Body of pancreas (tissue), 4 donors: Measurements from ENCODE around the gene MYCBPAP. TPM values are rescaled to one million over a fixed set of nuclear protein-coding genes. Genes with fewer than 3 reads are reported as not detected.

ENCODE experiments used
- ATAC-seq: fragments of 150-250 bp; one replicate; pipeline ENCODE4 v1.9.1; 2016
- DNase-seq, 4 donors: peaks; one replicate each; pipeline ENCODE4 v3.0.0-alpha.2; 2019
- H3K27ac ChIP-seq, 4 donors: fragments of 200-600 bp; sonication (generic); 1 replicate in 3 of 4; 2 replicates in 1 of 4; pipeline versions ENCODE4 v1.5.1 to v1.6.1; 2016 to 2019; ENCODE audit warnings: mild to moderate bottlenecking in 1 of 4, mixed read lengths in 1 of 4, moderate library complexity in 1 of 4
- H3K27me3 ChIP-seq, 2 donors: fragments of 200-600 bp; sonication (generic); one replicate each; pipeline ENCODE4 v1.6.0; 2016; ENCODE audit warnings: mild to moderate bottlenecking in 1 of 2
- H3K36me3 ChIP-seq, 2 donors: fragments of 200-600 bp; sonication (generic); replicated peaks in 1 of 2; 2 replicates each; pipeline ENCODE4 v1.5.1; 2016; ENCODE audit warnings: low read depth in 2 of 2; ENCODE audit not compliant: insufficient read depth in 1 of 2
- H3K4me1 ChIP-seq: fragments of 200-600 bp; sonication (generic); one replicate; pipeline ENCODE4 v1.6.0; 2016
- H3K4me3 ChIP-seq, 2 donors: fragments of 200-600 bp; sonication (generic); 1 replicate in 1 of 2; 2 replicates in 1 of 2; pipeline ENCODE4 v1.5.1; 2016 to 2019
- H3K9me3 ChIP-seq, 3 donors: fragments of 200-600 bp; sonication (generic); 1 replicate in 2 of 3; 2 replicates in 1 of 3; pipeline ENCODE4 v1.5.1; 2016
- POLR2A ChIP-seq, 3 donors: fragments of 450-650 bp; IDR thresholded peaks; one replicate each; pipeline ENCODE4 v1.6.1; 2016; ENCODE audit warnings: antibody characterized with exemption in 3 of 3, mild to moderate bottlenecking in 2 of 3
- WGBS, 2 donors: methylation state at CpG; one replicate each; pipeline ENCODE4 v1.1.5; 2017; 5-methylcytosine and 5-hydroxymethylcytosine counted together
- intact Hi-C: fragments of 100-400 bp; cut with DNase I; formaldehyde crosslinking; loops from one replicate; pipeline ENCODE4 v1.15.1; 2023
- total RNA-seq, 2 donors: library from RNA; depleted of rRNA; stranded (reverse); fragments of >200 nt; gene quantifications; one replicate each; pipeline ENCODE4 v1.1.0, GENCODE V29; 2016
- TF ChIP-seq, protein P1 (sequence below), 7 experiments: fragments of 450-650 bp in 4 of 7; fragments of 200-600 bp in 3 of 7; sonication (generic) in 3 of 7; IDR thresholded peaks; one replicate each; pipeline ENCODE4 v1.5.1; 2016 to 2019; ENCODE audit warnings: antibody characterized with exemption in 7 of 7

Gene MYCBPAP
- total RNA-seq, 2 donors from 2014 or later: 0.33 TPM; not detected in 1

DNA sequence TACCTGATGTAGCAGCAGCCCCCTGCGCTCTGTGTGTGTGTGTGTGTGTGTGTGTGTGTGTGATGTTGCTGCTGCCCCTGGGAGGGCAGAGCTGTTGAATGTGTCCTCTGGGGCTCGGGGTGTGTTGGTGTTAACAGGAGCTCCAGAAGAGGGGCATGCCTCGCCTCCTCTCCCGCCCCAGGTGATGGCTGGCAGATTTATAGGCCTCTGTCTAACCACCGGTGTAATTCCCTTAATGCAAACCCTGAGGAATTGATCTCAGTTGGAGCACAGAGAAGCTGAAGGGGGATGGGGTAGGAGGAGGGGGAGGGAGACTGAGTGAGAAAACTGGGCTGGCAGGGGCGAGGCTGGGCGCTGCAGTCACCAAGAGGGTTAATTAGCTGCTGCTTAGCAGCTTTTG, 62.3 kb downstream of the MYCBPAP start:
- Histone ChIP-seq H3K4me3 (no peak overlapping the region), H3K4me1 (no peaks in the 10 kb centered on the region), H3K36me3 (no peaks in the 10 kb centered on the region), H3K27ac (no peak overlapping the region), H3K27me3 (no peaks in the 10 kb centered on the region), H3K9me3 (no peaks in the 10 kb centered on the region)
- no peak for TF ChIP-seq POLR2A (IDR thresholded peaks at IDR 0.05)
- TF ChIP-seq, protein P1, sequence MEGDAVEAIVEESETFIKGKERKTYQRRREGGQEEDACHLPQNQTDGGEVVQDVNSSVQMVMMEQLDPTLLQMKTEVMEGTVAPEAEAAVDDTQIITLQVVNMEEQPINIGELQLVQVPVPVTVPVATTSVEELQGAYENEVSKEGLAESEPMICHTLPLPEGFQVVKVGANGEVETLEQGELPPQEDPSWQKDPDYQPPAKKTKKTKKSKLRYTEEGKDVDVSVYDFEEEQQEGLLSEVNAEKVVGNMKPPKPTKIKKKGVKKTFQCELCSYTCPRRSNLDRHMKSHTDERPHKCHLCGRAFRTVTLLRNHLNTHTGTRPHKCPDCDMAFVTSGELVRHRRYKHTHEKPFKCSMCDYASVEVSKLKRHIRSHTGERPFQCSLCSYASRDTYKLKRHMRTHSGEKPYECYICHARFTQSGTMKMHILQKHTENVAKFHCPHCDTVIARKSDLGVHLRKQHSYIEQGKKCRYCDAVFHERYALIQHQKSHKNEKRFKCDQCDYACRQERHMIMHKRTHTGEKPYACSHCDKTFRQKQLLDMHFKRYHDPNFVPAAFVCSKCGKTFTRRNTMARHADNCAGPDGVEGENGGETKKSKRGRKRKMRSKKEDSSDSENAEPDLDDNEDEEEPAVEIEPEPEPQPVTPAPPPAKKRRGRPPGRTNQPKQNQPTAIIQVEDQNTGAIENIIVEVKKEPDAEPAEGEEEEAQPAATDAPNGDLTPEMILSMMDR (IDR thresholded peaks at IDR 0.05): no peak
- no peak for DNase-seq
- intact Hi-C loops: no loop called here
- ATAC-seq: no peak
- 73 to 81% methylated on average over 6 to 7 of the region's 7 CpGs for WGBS, 2 donors

DNA sequence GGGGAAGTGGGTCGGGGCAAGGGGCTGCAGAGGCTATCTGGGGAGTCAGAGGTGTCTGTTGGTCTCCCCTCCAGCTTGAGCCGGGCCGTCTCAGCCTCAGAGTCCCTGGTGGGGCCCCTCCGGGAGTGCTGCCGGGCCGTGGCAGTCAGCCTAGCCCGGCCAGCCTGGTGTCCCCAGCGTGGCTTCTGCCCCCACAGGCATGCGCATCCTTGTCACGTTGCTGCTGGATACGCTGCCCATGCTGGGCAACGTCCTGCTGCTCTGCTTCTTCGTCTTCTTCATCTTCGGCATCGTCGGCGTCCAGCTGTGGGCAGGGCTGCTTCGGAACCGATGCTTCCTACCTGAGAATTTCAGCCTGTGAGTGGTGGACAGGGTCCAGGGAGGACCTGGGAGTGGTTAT, 63.4 kb downstream of the MYCBPAP start:
- Histone ChIP-seq H3K4me1 (no peaks in the 10 kb centered on the region), H3K4me3 (no peak overlapping the region), H3K36me3 (no peaks in the 10 kb centered on the region), H3K27me3 (no peaks in the 10 kb centered on the region), H3K27ac (no peak overlapping the region), H3K9me3 (no peaks in the 10 kb centered on the region)
- ATAC-seq (no peak), DNase-seq (no peak)
- WGBS, 2 donors: 74 to 83% methylated on average over 12 to 18 of the region's 19 CpGs
- intact Hi-C loops: no loop called here
- TF ChIP-seq, protein P1 (IDR thresholded peaks at IDR 0.05): no peak
- TF ChIP-seq POLR2A (IDR thresholded peaks at IDR 0.05): no peak

DNA sequence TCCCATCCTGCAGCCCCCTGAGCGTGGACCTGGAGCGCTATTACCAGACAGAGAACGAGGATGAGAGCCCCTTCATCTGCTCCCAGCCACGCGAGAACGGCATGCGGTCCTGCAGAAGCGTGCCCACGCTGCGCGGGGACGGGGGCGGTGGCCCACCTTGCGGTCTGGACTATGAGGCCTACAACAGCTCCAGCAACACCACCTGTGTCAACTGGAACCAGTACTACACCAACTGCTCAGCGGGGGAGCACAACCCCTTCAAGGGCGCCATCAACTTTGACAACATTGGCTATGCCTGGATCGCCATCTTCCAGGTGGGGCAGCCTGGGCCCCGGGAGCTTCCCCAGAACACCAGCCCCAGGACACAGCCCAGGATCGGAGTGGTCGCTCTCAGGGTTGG, 64.3 kb downstream of the MYCBPAP start:
- no peaks in the 10 kb centered on the region for H3K27me3 ChIP-seq
- no peak overlapping the region for H3K27ac ChIP-seq
- TF ChIP-seq POLR2A (IDR thresholded peaks at IDR 0.05): no peak
- TF ChIP-seq, protein P1 (IDR thresholded peaks at IDR 0.05): no peak
- ATAC-seq (no peak), DNase-seq (no peak)
- H3K36me3 ChIP-seq: no peaks in the 10 kb centered on the region
- H3K4me1 ChIP-seq: no peaks in the 10 kb centered on the region
- intact Hi-C loops: no loop called here
- 90 to 92% methylated on average over 4 to 20 of the region's 20 CpGs for WGBS, 2 donors
- H3K9me3 ChIP-seq: no peaks in the 10 kb centered on the region
- no peak overlapping the region for H3K4me3 ChIP-seq

DNA sequence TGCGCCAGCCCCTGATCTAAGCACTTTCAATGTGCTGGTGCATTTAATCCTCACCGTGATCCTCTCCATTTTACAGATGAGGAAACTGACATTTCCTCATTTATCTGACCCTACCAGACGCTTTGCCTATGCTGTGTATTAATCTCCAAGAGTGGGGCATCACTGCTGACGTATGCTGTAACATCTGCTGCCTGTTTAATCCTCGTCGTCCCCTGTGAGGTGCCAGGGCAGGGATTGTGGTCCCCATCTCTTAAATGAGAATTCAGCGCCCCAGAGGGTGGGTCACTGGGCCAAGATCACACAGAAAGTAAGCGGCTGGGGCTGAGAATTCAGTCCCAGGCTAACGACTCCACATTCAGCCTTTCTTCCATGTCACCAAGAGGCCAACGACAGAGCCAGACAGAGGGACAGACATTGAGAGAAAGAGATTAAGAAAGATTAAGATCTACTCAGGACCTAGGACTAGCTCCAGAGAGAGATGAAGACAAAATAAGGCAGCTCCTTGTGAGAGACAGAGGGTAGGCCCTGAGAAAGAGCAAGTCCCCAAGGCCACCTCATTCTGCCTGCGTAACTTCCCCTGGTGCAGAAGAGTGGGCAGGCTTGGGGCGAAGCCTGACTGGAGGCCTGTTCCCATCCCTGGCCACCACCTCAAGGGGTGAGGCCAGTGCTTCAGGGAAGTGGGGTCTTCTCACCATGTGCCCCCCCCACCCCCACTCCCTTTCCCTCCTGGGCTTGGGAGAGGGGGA, 65.8 kb downstream of the MYCBPAP start:
- Histone ChIP-seq H3K27ac (no peak overlapping the region), H3K4me3 (no peak overlapping the region), H3K4me1 (no peaks in the 10 kb centered on the region), H3K9me3 (no peaks in the 10 kb centered on the region), H3K27me3 (no peaks in the 10 kb centered on the region), H3K36me3 (no peaks in the 10 kb centered on the region)
- WGBS, 2 donors: 79 to 87% methylated on average over 10 to 12 of the region's 12 CpGs
- TF ChIP-seq POLR2A (IDR thresholded peaks at IDR 0.05): no peak
- TF ChIP-seq, protein P1 (IDR thresholded peaks at IDR 0.05): no peak
- DNase-seq (no peak), ATAC-seq (no peak)
- intact Hi-C loops: no loop called here
